Panc1 (cell line): ENCODE results near the gene GPD2.

Experiments
- POLR2AphosphoS5 ChIP-seq: IDR thresholded peaks from 2 replicates; pipeline ENCODE4 v1.6.1; 2012; ENCODE audit warnings: mild to moderate bottlenecking, low read depth, low read length, moderate library complexity
- SIN3A ChIP-seq: IDR thresholded peaks from 2 replicates; pipeline ENCODE4 v1.6.1; 2012; ENCODE audit warnings: low read depth, mild to moderate bottlenecking, low read length, moderate library complexity, borderline replicate concordance; ENCODE audit not compliant: insufficient read depth
- TF ChIP-seq, protein P1 (sequence below): fragments of 450-650 bp; IDR thresholded peaks from 2 replicates; pipeline ENCODE4 v1.5.1; 2017; ENCODE audit warnings: mild to moderate bottlenecking
- TF ChIP-seq, protein P2 (sequence below), 2 experiments: IDR thresholded peaks; 2 replicates each; pipeline ENCODE4 v1.6.1; 2011 to 2012; ENCODE audit warnings: low read depth in 2 of 2, control low read depth in 1 of 2, low read length in 1 of 2, mild to moderate bottlenecking in 1 of 2, moderate library complexity in 1 of 2; ENCODE audit not compliant: insufficient read depth in 1 of 2

DNA sequence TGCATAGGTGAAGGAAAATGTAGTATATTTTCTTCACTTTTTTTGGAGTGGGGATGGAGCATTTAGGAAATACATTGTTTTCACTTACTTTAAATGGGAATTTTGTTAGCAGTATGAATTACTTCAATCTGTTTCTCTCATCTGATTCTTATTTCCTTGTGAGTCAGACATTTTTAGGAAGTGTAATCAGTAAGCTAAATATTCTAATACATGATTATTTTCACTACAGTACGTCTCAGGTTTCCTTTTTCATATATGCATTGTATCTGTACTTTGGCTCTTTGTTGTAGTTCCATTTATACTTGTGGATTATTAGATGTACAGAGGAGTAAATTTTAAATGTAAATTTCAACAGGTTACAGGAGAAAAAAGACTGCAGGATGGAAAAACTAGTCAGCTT, 27.9 kb downstream of the GPD2 start:
- TF ChIP-seq, protein P1, sequence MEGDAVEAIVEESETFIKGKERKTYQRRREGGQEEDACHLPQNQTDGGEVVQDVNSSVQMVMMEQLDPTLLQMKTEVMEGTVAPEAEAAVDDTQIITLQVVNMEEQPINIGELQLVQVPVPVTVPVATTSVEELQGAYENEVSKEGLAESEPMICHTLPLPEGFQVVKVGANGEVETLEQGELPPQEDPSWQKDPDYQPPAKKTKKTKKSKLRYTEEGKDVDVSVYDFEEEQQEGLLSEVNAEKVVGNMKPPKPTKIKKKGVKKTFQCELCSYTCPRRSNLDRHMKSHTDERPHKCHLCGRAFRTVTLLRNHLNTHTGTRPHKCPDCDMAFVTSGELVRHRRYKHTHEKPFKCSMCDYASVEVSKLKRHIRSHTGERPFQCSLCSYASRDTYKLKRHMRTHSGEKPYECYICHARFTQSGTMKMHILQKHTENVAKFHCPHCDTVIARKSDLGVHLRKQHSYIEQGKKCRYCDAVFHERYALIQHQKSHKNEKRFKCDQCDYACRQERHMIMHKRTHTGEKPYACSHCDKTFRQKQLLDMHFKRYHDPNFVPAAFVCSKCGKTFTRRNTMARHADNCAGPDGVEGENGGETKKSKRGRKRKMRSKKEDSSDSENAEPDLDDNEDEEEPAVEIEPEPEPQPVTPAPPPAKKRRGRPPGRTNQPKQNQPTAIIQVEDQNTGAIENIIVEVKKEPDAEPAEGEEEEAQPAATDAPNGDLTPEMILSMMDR, result no peak
- TF ChIP-seq POLR2AphosphoS5, result no peak
- TF ChIP-seq, protein P2, sequence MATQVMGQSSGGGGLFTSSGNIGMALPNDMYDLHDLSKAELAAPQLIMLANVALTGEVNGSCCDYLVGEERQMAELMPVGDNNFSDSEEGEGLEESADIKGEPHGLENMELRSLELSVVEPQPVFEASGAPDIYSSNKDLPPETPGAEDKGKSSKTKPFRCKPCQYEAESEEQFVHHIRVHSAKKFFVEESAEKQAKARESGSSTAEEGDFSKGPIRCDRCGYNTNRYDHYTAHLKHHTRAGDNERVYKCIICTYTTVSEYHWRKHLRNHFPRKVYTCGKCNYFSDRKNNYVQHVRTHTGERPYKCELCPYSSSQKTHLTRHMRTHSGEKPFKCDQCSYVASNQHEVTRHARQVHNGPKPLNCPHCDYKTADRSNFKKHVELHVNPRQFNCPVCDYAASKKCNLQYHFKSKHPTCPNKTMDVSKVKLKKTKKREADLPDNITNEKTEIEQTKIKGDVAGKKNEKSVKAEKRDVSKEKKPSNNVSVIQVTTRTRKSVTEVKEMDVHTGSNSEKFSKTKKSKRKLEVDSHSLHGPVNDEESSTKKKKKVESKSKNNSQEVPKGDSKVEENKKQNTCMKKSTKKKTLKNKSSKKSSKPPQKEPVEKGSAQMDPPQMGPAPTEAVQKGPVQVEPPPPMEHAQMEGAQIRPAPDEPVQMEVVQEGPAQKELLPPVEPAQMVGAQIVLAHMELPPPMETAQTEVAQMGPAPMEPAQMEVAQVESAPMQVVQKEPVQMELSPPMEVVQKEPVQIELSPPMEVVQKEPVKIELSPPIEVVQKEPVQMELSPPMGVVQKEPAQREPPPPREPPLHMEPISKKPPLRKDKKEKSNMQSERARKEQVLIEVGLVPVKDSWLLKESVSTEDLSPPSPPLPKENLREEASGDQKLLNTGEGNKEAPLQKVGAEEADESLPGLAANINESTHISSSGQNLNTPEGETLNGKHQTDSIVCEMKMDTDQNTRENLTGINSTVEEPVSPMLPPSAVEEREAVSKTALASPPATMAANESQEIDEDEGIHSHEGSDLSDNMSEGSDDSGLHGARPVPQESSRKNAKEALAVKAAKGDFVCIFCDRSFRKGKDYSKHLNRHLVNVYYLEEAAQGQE (IDR thresholded peaks at IDR 0.05; ENCODE audit: insufficient read depth in 1 of 2, low read depth in 2 of 2, low read length in 1 of 2), result no peak
- TF ChIP-seq SIN3A, result no peak
